PFSK-1 (cell line): ENCODE measurements around the gene PJA2.

ENCODE experiments used
- FOXP2 ChIP-seq: optimal IDR thresholded peaks from 2 replicates; pipeline ENCODE3; 2011; ENCODE audit warnings: borderline replicate concordance, control low read depth, inconsistent platforms; ENCODE audit not compliant: insufficient read depth; ENCODE audit errors: extremely low read length, extremely low read depth
- POLR2AphosphoS5 ChIP-seq: IDR thresholded peaks from 2 replicates; pipeline ENCODE4 v1.6.1; 2012; ENCODE audit warnings: low read depth, mild to moderate bottlenecking, control low read depth, low read length, moderate library complexity
- REST ChIP-seq, 2 experiments: IDR thresholded peaks; 2 replicates each; pipeline versions ENCODE4 v1.6.1 to v1.8.0; 2011 to 2012; ENCODE audit warnings: low read depth in 2 of 2, low read length in 2 of 2, control low read depth in 1 of 2, inconsistent platforms in 1 of 2, mild to moderate bottlenecking in 1 of 2, moderate library complexity in 1 of 2; ENCODE audit not compliant: insufficient read depth in 1 of 2
- SIN3A ChIP-seq: IDR thresholded peaks from 2 replicates; pipeline ENCODE4 v1.6.1; 2012; ENCODE audit warnings: mild to moderate bottlenecking, low read length, moderate library complexity, borderline replicate concordance; ENCODE audit not compliant: insufficient read depth
- TAF1 ChIP-seq: IDR thresholded peaks from 2 replicates; pipeline ENCODE4 v1.6.1; 2012; ENCODE audit warnings: low read length, control low read depth, borderline replicate concordance; ENCODE audit not compliant: insufficient read depth

Gene PJA2

GRCh38 chr5:109452661-109453060, 42.9 kb upstream of the PJA2 start:
- TF ChIP-seq POLR2AphosphoS5 (no peak), SIN3A (no peak), TAF1 (no peak), REST (IDR thresholded peaks at IDR 0.05; ENCODE audit: insufficient read depth in 1 of 2, low read depth in 2 of 2, low read length in 2 of 2) (no peak), FOXP2 (no peak)

- no peak for TF ChIP-seq TAF1
- TF ChIP-seq SIN3A: no peak
- no peak for TF ChIP-seq REST (IDR thresholded peaks at IDR 0.05; ENCODE audit: insufficient read depth in 1 of 2, low read depth in 2 of 2, low read length in 2 of 2)
- TF ChIP-seq FOXP2: no peak
- TF ChIP-seq POLR2AphosphoS5: no peak
These were observed 41.4 kb upstream of the PJA2 start for GRCh38 chr5:109451146-109451545.

GRCh38 chr5:109450129-109450877, 40.5 kb upstream of the PJA2 start:
- TF ChIP-seq SIN3A (no peak), REST (IDR thresholded peaks at IDR 0.05; ENCODE audit: insufficient read depth in 1 of 2, low read depth in 2 of 2, low read length in 2 of 2) (no peak), FOXP2 (no peak), POLR2AphosphoS5 (no peak), TAF1 (no peak)

GRCh38 chr5:109448838-109449237, 39.1 kb upstream of the PJA2 start:
- TF ChIP-seq REST (IDR thresholded peaks at IDR 0.05; ENCODE audit: insufficient read depth in 1 of 2, low read depth in 2 of 2, low read length in 2 of 2): no peak
- no peak for TF ChIP-seq TAF1
- TF ChIP-seq SIN3A: no peak
- TF ChIP-seq FOXP2: no peak
- TF ChIP-seq POLR2AphosphoS5: no peak

GRCh38 chr5:109439590-109439989, 29.8 kb upstream of the PJA2 start:
- no peak for TF ChIP-seq FOXP2
- no peak for TF ChIP-seq SIN3A
- TF ChIP-seq POLR2AphosphoS5: no peak
- no peak for TF ChIP-seq TAF1
- no peak for TF ChIP-seq REST (IDR thresholded peaks at IDR 0.05; ENCODE audit: insufficient read depth in 1 of 2, low read depth in 2 of 2, low read length in 2 of 2)
